H1 (cell line): ENCODE results near the gene ARL11. TPM values are rescaled to one million over a fixed set of nuclear protein-coding genes. Genes with fewer than 3 reads are reported as not detected.

Experiments
- CTCF ChIA-PET: fragments of 300-600 bp; sonication (Branson Sonifier 250); formaldehyde crosslinking; loops from one replicate; lab custom pipeline; 2021; ENCODE audit not compliant: partially characterized antibody; lab: Charles Lee
- POLR2A ChIA-PET: fragments of 300-600 bp; sonication (Branson Sonifier 250); formaldehyde crosslinking; loops from one replicate; lab custom pipeline; 2021; ENCODE audit warnings: inconsistent platforms; ENCODE audit not compliant: partially characterized antibody; lab: Charles Lee
- DNase-seq, 2 experiments: peaks; one replicate each; pipeline versions ENCODE4 v3.0.0 to v3.0.0-alpha.2; 2010 to 2022; ENCODE audit warnings: low spot score in 2 of 2, low read depth in 1 of 2, mixed read lengths in 1 of 2
- FAIRE-seq: peaks from 2 replicates; lab custom pipeline; 2011; peaks lifted over from hg19 to GRCh38; lab: Jason Lieb, UNC
- H2AFZ ChIP-seq: 2 replicates; pipeline ENCODE4 v1.8.1; 2012; ENCODE audit warnings: low read length, inconsistent platforms
- H2AK5ac ChIP-seq: 2 replicates; pipeline ENCODE4 v1.6.1; 2013; ENCODE audit warnings: low read depth, low read length
- H2BK120ac ChIP-seq: replicated peaks from 2 replicates; pipeline ENCODE3; 2013; ENCODE audit warnings: low read depth, low read length, inconsistent platforms
- H2BK12ac ChIP-seq: 2 replicates; pipeline ENCODE4 v1.6.1; 2013; ENCODE audit warnings: low read depth, low read length
- H2BK15ac ChIP-seq: 2 replicates; pipeline ENCODE4 v1.6.1; 2013; ENCODE audit warnings: low read length
- H2BK20ac ChIP-seq: 2 replicates; pipeline ENCODE4 v1.6.1; 2013; ENCODE audit warnings: low read length
- H2BK5ac ChIP-seq: 2 replicates; pipeline ENCODE4 v1.6.1; 2013; ENCODE audit warnings: low read depth, low read length
- H3K14ac ChIP-seq: 2 replicates; pipeline ENCODE4 v1.6.1; 2013; ENCODE audit warnings: inconsistent platforms; ENCODE audit not compliant: insufficient read length
- H3K18ac ChIP-seq: 2 replicates; pipeline ENCODE4 v1.6.1; 2013; ENCODE audit warnings: low read length; ENCODE audit errors: extremely low read depth
- H3K23ac ChIP-seq: 2 replicates; pipeline ENCODE4 v1.6.1; 2013; ENCODE audit warnings: inconsistent platforms; ENCODE audit not compliant: insufficient read length
- H3K23me2 ChIP-seq: 2 replicates; pipeline ENCODE4 v1.6.1; 2013; ENCODE audit warnings: low read depth, low read length
- H3K27ac ChIP-seq: 2 replicates; pipeline ENCODE4 v1.6.1; 2011; ENCODE audit warnings: low read depth, low read length, inconsistent platforms
- H3K27me3 ChIP-seq, 4 experiments: replicated peaks in 1 of 4; 1 replicate in 1 of 4; 2 replicates in 3 of 4; pipeline versions ENCODE4 v1.6.1 to v1.8.1; 2011 to 2013; ENCODE audit warnings: low read length in 3 of 4, mild to moderate bottlenecking in 3 of 4, inconsistent platforms in 2 of 4, mixed read lengths in 2 of 4, moderate library complexity in 1 of 4; ENCODE audit not compliant: control insufficient read depth in 3 of 4, insufficient read depth in 3 of 4; ENCODE audit errors: extremely low read depth in 1 of 4
- H3K36me3 ChIP-seq, 4 experiments: 2 replicates each; pipeline versions ENCODE4 v1.6.1 to v1.8.1; 2011 to 2013; ENCODE audit warnings: mild to moderate bottlenecking in 4 of 4, low read length in 3 of 4, moderate library complexity in 2 of 4, control low read depth in 1 of 4, inconsistent platforms in 1 of 4; ENCODE audit not compliant: insufficient read depth in 4 of 4, control insufficient read depth in 2 of 4
- H3K4ac ChIP-seq: replicated peaks from 2 replicates; pipeline ENCODE3; 2013; ENCODE audit warnings: low read length, low read depth, mixed read lengths, inconsistent platforms; ENCODE audit not compliant: insufficient read length
- H3K4me1 ChIP-seq, 4 experiments: replicated peaks in 1 of 4; 1 replicate in 1 of 4; 2 replicates in 3 of 4; pipeline versions ENCODE4 v1.6.1 to v1.8.1; 2011 to 2013; ENCODE audit warnings: low read length in 3 of 4, inconsistent platforms in 2 of 4, mixed read lengths in 1 of 4; ENCODE audit not compliant: insufficient read depth in 4 of 4, control insufficient read depth in 3 of 4
- H3K4me2 ChIP-seq, 2 experiments: 2 replicates each; pipeline versions ENCODE4 v1.6.1 to v1.8.1; 2011 to 2013; ENCODE audit warnings: low read depth in 2 of 2, low read length in 2 of 2, control low read depth in 1 of 2, inconsistent platforms in 1 of 2, mild to moderate bottlenecking in 1 of 2; ENCODE audit not compliant: insufficient read depth in 1 of 2
- H3K4me3 ChIP-seq, 4 experiments: fragments of 200-600, 300-600 bp in 1 of 4; sonication (generic), shearing (Covaris generic), sonication (Bioruptor Twin) in 1 of 4; 2 replicates each; pipeline versions ENCODE4 v1.5.1 to v1.8.1; 2011 to 2016; ENCODE audit warnings: low read length in 4 of 4, low read depth in 3 of 4, control low read depth in 2 of 4, inconsistent platforms in 2 of 4, mild to moderate bottlenecking in 2 of 4, mixed read lengths in 1 of 4, moderate library complexity in 1 of 4; ENCODE audit not compliant: insufficient read depth in 2 of 4; ENCODE audit errors: extremely low read depth in 1 of 4
- H3K56ac ChIP-seq: replicated peaks from 2 replicates; pipeline ENCODE3; 2013; ENCODE audit warnings: low read depth, mild to moderate bottlenecking, mixed read lengths, low read length, inconsistent platforms; ENCODE audit not compliant: insufficient read length
- H3K79me1 ChIP-seq: 2 replicates; pipeline ENCODE4 v1.6.1; 2013; ENCODE audit warnings: low read depth, low read length, control low read depth
- H3K79me2 ChIP-seq, 2 experiments: 2 replicates each; pipeline versions ENCODE4 v1.6.1 to v1.8.1; 2012 to 2013; ENCODE audit warnings: low read length in 2 of 2, mild to moderate bottlenecking in 2 of 2, inconsistent platforms in 1 of 2; ENCODE audit not compliant: insufficient read depth in 2 of 2, control insufficient read depth in 1 of 2
- H3K9ac ChIP-seq, 4 experiments: replicated peaks in 1 of 4; 1 replicate in 1 of 4; 2 replicates in 3 of 4; pipeline versions ENCODE4 v1.6.1 to v1.8.1; 2011 to 2013; ENCODE audit warnings: low read depth in 3 of 4, low read length in 3 of 4, control low read depth in 2 of 4, mild to moderate bottlenecking in 2 of 4, moderate library complexity in 2 of 4, inconsistent platforms in 1 of 4; ENCODE audit errors: extremely low read depth in 1 of 4
- H3K9me3 ChIP-seq, 2 experiments: 2 replicates each; pipeline versions ENCODE4 v1.6.1 to v1.8.1; 2012 to 2013; ENCODE audit warnings: mild to moderate bottlenecking in 2 of 2, moderate library complexity in 2 of 2, control low read depth in 1 of 2, inconsistent platforms in 1 of 2, low read depth in 1 of 2, low read length in 1 of 2, mixed read lengths in 1 of 2; ENCODE audit not compliant: insufficient read depth in 2 of 2
- H4K20me1 ChIP-seq, 2 experiments: replicated peaks in 1 of 2; 2 replicates each; pipeline versions ENCODE3 to v1.8.1; 2011 to 2013; ENCODE audit warnings: inconsistent platforms in 2 of 2, low read length in 2 of 2, mild to moderate bottlenecking in 1 of 2; ENCODE audit not compliant: insufficient read depth in 2 of 2, control insufficient read depth in 1 of 2
- H4K5ac ChIP-seq: 2 replicates; pipeline ENCODE4 v1.6.1; 2013; ENCODE audit warnings: low read length, low read depth, mixed read lengths, inconsistent platforms; ENCODE audit not compliant: insufficient read length
- H4K8ac ChIP-seq: 2 replicates; pipeline ENCODE4 v1.8.0; 2013; ENCODE audit warnings: mild to moderate bottlenecking, moderate library complexity, low read length, inconsistent platforms; ENCODE audit not compliant: insufficient read depth; ENCODE audit errors: extremely low read depth
- H4K91ac ChIP-seq: replicated peaks from 2 replicates; pipeline ENCODE3; 2013; ENCODE audit warnings: low read length, mixed read lengths, inconsistent platforms; ENCODE audit not compliant: insufficient read length
- MAFK ChIP-seq: IDR thresholded peaks from 2 replicates; pipeline ENCODE4 v1.6.1; 2012; ENCODE audit warnings: low read depth, mild to moderate bottlenecking, improper control_type of control experiment, low read length
- YY1 ChIP-seq: IDR thresholded peaks from 2 replicates; pipeline ENCODE4 v1.6.1; 2011; ENCODE audit warnings: low read depth, mild to moderate bottlenecking, low read length
- WGBS, 2 experiments: shearing (Covaris generic) in 1 of 2; methylation state at CpG; one replicate each; pipeline versions ENCODE4 v1.1.6 to v1.1.7; 2013 to 2015; ENCODE audit warnings: low lambda C conversion rate in 2 of 2, mixed read lengths in 2 of 2, inconsistent platforms in 1 of 2, low coverage in 1 of 2, missing lambda C conversion rate in 1 of 2; ENCODE audit not compliant: insufficient replicate concordance in 2 of 2, insufficient coverage in 1 of 2, insufficient read length in 1 of 2; ENCODE audit errors: extremely low coverage in 1 of 2, missing lambda C conversion rate in 1 of 2; 5-methylcytosine and 5-hydroxymethylcytosine counted together
- polyA plus RNA-seq, 7 experiments: library from polyadenylated mRNA; depleted of rRNA in 3 of 7; stranded (reverse) in 5 of 7; unstranded in 2 of 7; fragments of >200 nt in 5 of 7; fragments of 200-250 nt in 2 of 7; gene quantifications; 1 replicate in 5 of 7; 2 replicates in 1 of 7; 4 replicates in 1 of 7; pipeline versions ENCODE4 v1.2.1 to v1.2.3, GENCODE V29; 2011 to 2013; ENCODE audit warnings: missing spikeins in 2 of 7, mixed read lengths in 2 of 7
- total RNA-seq: library from RNA; stranded (reverse); fragmentation: NEBNext Ultra II Directional; extraction: Animal tissue kit (Norgen Biotek cat#: 25700); gene quantifications from 2 replicates; pipeline ENCODE4 v1.2.1, GENCODE V29; 2021

ARL11 gene
- total and polyA plus RNA-seq, 2 of the 8 experiments (the other 6 are each of a cell fraction or from before 2014, with no cell fraction given) = 0.45 to 0.52 TPM

DNA sequence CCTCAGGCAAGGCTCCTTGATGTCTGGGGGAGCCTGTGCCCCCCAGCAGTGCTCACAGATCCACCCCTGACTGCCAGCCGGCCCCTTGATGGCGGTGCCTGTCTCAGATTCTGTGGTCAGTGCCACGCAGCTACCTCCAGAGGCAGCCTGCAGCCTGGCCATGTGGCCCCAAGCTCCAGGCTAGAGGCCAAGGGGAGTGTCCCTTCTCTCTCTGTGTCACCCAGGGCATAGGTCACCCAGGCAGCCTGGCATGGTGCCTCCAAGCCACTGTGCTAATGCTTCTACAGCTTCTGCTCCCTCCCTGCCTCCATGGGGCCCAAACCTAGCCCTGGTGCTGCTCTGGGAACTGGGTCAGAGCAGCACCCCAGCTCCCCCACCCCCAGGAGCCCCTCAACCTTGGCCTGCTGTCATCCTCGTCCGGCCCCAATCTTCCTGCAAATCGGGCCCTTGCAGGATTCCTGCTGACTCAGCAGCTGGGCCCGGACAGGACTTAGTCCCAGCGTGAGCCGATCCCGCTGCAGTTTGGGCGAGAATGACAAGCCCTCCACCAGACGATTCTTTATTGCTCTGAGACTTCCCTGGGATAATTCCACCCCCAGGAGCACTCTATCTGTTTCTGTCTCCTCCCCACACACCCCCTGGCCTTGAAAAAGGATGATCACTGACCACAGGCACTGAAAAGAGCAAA, 2.8 kb upstream of the ARL11 start:
- H4K91ac ChIP-seq = no peak overlapping the region
- no peaks in the 10 kb centered on the region for H3K27me3 ChIP-seq
- no peak overlapping the region; the same call in 1 of the 2 replicates for H2AFZ ChIP-seq
- H2BK15ac ChIP-seq = no peak overlapping the region
- no peak overlapping the region for H3K27ac ChIP-seq
- H3K4me3 ChIP-seq = no peak overlapping the region
- no peak overlapping the region for H3K56ac ChIP-seq
- no peak for DNase-seq
- no peak overlapping the region for H4K5ac ChIP-seq
- H3K79me2 ChIP-seq = no peaks in the 10 kb centered on the region
- no peaks in the 10 kb centered on the region for H4K20me1 ChIP-seq
- no peak overlapping the region for H3K4ac ChIP-seq
- no peak for FAIRE-seq
- no peak overlapping the region for H3K18ac ChIP-seq
- TF ChIP-seq MAFK (peak; percentile 85), YY1 (no peak)
- TF ChIP-seq, all 59 proteins: peak for 1
- Histone ChIP-seq H2BK20ac (no peak overlapping the region), H4K8ac (no peak overlapping the region), H2BK5ac (no peak overlapping the region), H3K9me3 (no peaks in the 10 kb centered on the region), H2BK120ac (no peak overlapping the region), H3K36me3 (no peaks in the 10 kb centered on the region), H2AK5ac (no peak overlapping the region), H3K14ac (no peak overlapping the region), H3K4me1 (no peaks in the 10 kb centered on the region; a peak in 1 of 7 replicates), H3K4me2 (no peak overlapping the region), H3K79me1 (no peaks in the 10 kb centered on the region), H3K23ac (no peak overlapping the region), H3K9ac (no peak overlapping the region), H2BK12ac (no peak overlapping the region), H3K23me2 (no peaks in the 10 kb centered on the region; the same call in 1 of the 2 replicates)
- WGBS, 2 experiments = 76% methylated on average over 11 of the region's 12 CpGs; no CpG with 5 or more reads in 1 of the 2 experiments
- ChIA-PET POLR2A (interaction anchor here (1.0 kb wide), 1 partner anchor 11 kb away, joined by 3 read pairs; no protein-coding TSS in a partner anchor), CTCF (interaction anchor here (1.5 to 2.0 kb wide), 2 partner anchors 10 to 17 kb away, joined by 5 to 9 read pairs; no protein-coding TSS in a partner anchor)
